A549 (cell line): ENCODE data around the gene NPW. TPM values are rescaled to one million over a fixed set of nuclear protein-coding genes. Genes with fewer than 3 reads are reported as not detected.

Source experiments
- ATAC-seq, 2 experiments: fragments of 200-7000 bp in 1 of 2; fragments of >200 bp in 1 of 2; cut with Nextera tagmentation in 1 of 2; cut with Tn5 transposase in 1 of 2; 3 replicates each; pipeline versions ENCODE4 v1.8.0 to v1.9.1; 2018 to 2020; ENCODE audit warnings: mild to moderate bottlenecking in 1 of 2, moderate library complexity in 1 of 2
- CTCF ChIA-PET: fragments of 300-600 bp; sonication (Branson Sonifier 250); formaldehyde crosslinking; extraction: SDS; loops from one replicate; lab custom pipeline; 2021; ENCODE audit warnings: antibody characterized with exemption, inconsistent platforms; lab: Yijun Ruan, JAX
- POLR2A ChIA-PET: fragments of 350-600 bp; formaldehyde crosslinking; extraction: SDS; loops from one replicate; lab custom pipeline; 2021; ENCODE audit warnings: antibody characterized with exemption, inconsistent platforms; lab: Yijun Ruan, JAX
- DNase-seq, 2 experiments: peaks; one replicate each; pipeline versions ENCODE4 v3.0.0 to v3.0.0-alpha.2; 2011 to 2016; ENCODE audit warnings: low read depth in 1 of 2, low spot score in 1 of 2
- FAIRE-seq: peaks from 2 replicates; lab custom pipeline; 2011; peaks lifted over from hg19 to GRCh38; lab: Jason Lieb, UNC
- H3K27ac ChIP-seq, 2 experiments: fragments of >200 bp; sonication (Bioruptor Twin); formaldehyde crosslinking; 3 replicates each; pipeline ENCODE4 v1.5.1; 2016 to 2017
- H3K4me1 ChIP-seq: fragments of >200 bp; sonication (Bioruptor Twin); formaldehyde crosslinking; 3 replicates; pipeline ENCODE4 v1.6.1; 2016
- H3K4me2 ChIP-seq: fragments of >200 bp; sonication (Bioruptor Twin); formaldehyde crosslinking; 3 replicates; pipeline ENCODE4 v1.6.1; 2016
- H3K4me3 ChIP-seq: fragments of >200 bp; sonication (Bioruptor Twin); formaldehyde crosslinking; 3 replicates; pipeline ENCODE4 v1.5.1; 2016
- H3K9me3 ChIP-seq: fragments of >200 bp; sonication (Bioruptor Twin); formaldehyde crosslinking; 3 replicates; pipeline ENCODE4 v1.6.1; 2016
- CBX8 ChIP-seq: fragments of 200-600 bp; sonication (generic); IDR thresholded peaks from 2 replicates; pipeline ENCODE4 v1.6.1; 2016
- FOSB ChIP-seq: fragments of 250-450 bp; sonication (Bioruptor Pico); IDR thresholded peaks from 2 replicates; pipeline ENCODE4 v1.5.0; 2020; ENCODE audit warnings: mild to moderate bottlenecking, moderate library complexity
- HOXB13 ChIP-seq: fragments of 250-450 bp; sonication (Bioruptor Pico); IDR thresholded peaks from 2 replicates; pipeline ENCODE4 v1.5.0; 2020; ENCODE audit warnings: low read depth, mild to moderate bottlenecking, moderate library complexity
- JUNB ChIP-seq: fragments of >200 bp; sonication (Bioruptor Twin); formaldehyde crosslinking; IDR thresholded peaks from 2 replicates; pipeline ENCODE4 v1.6.1; 2016
- MAFK ChIP-seq: fragments of 450-650 bp; IDR thresholded peaks from 2 replicates; pipeline ENCODE4 v1.6.1; 2014; ENCODE audit not compliant: partially characterized antibody
- MAZ ChIP-seq: fragments of 150-350 bp; IDR thresholded peaks from 2 replicates; pipeline ENCODE4 v1.6.1; 2014; ENCODE audit warnings: antibody characterized with exemption, low read depth, low read length, borderline replicate concordance
- RAD21 ChIP-seq, 2 experiments: fragments of >200 bp in 1 of 2; sonication (Bioruptor Twin) in 1 of 2; formaldehyde crosslinking in 1 of 2; IDR thresholded peaks in 1 of 2; conservative IDR thresholded peaks in 1 of 2; 2 replicates in 1 of 2; 3 replicates in 1 of 2; pipeline ENCODE4 v1.6.1; 2012 to 2018; ENCODE audit warnings: inconsistent platforms in 1 of 2
- RARB ChIP-seq: fragments of 250-450 bp; sonication (Bioruptor Pico); IDR thresholded peaks from 2 replicates; pipeline ENCODE4 v1.8.0; 2021; ENCODE audit warnings: mild to moderate bottlenecking, moderate library complexity
- RFX5 ChIP-seq: fragments of 450-650 bp; IDR thresholded peaks from 2 replicates; pipeline ENCODE4 v1.7.1; 2014; ENCODE audit warnings: antibody characterized with exemption, mild to moderate bottlenecking, moderate library complexity
- SMC3 ChIP-seq: fragments of >200 bp; sonication (Bioruptor Twin); formaldehyde crosslinking; IDR thresholded peaks from 3 replicates; pipeline ENCODE4 v1.6.1; 2018; ENCODE audit warnings: inconsistent platforms
- TFCP2L1 ChIP-seq: fragments of 250-450 bp; sonication (Bioruptor Pico); IDR thresholded peaks from 2 replicates; pipeline ENCODE4 v1.5.0; 2021; ENCODE audit warnings: mild to moderate bottlenecking
- WGBS: methylation state at CpG from one replicate; pipeline ENCODE4 v1.1.6; 2017; ENCODE audit errors: missing lambda C conversion rate; 5-methylcytosine and 5-hydroxymethylcytosine counted together
- polyA plus RNA-seq, 4 experiments: library from polyadenylated mRNA; depleted of rRNA in 3 of 4; stranded (reverse); fragments of >200 nt; fragmentation: RNase III in 1 of 4; extraction: RNeasy Plus Mini Kit Qiagen cat#74134 plus additional on column Dnase treatment in 1 of 4; gene quantifications; 2 replicates in 3 of 4; 3 replicates in 1 of 4; pipeline ENCODE4 v1.2.3, GENCODE V29; 2011 to 2017
- TF ChIP-seq, protein P1 (sequence below): fragments of 250-450 bp; sonication (Bioruptor Pico); IDR thresholded peaks from 2 replicates; pipeline ENCODE4 v1.5.0; 2020; ENCODE audit warnings: low read depth, mild to moderate bottlenecking, moderate library complexity
- TF ChIP-seq, protein P2 (sequence below): IDR thresholded peaks from 2 replicates; pipeline ENCODE4 v1.6.1; 2012
- TF ChIP-seq, protein P3 (sequence below): fragments of >200 bp; sonication (Bioruptor Twin); formaldehyde crosslinking; IDR thresholded peaks from 3 replicates; pipeline ENCODE4 v1.5.1; 2016
- TF ChIP-seq, protein P4 (sequence below): fragments of 200-600 bp; sonication (generic); IDR thresholded peaks from 2 replicates; pipeline ENCODE4 v1.6.1; 2016; ENCODE audit warnings: antibody characterized with exemption, mild to moderate bottlenecking, moderate library complexity
- TF ChIP-seq, protein P5 (sequence below): fragments of >200 bp; sonication (Bioruptor Twin); formaldehyde crosslinking; IDR thresholded peaks from 2 replicates; pipeline ENCODE4 v1.6.1; 2016

The NPW gene
- polyA plus RNA-seq, 2 of the 4 experiments (the other 2 are of a cell fraction), result 0.26 to 1.0 TPM

DNA sequence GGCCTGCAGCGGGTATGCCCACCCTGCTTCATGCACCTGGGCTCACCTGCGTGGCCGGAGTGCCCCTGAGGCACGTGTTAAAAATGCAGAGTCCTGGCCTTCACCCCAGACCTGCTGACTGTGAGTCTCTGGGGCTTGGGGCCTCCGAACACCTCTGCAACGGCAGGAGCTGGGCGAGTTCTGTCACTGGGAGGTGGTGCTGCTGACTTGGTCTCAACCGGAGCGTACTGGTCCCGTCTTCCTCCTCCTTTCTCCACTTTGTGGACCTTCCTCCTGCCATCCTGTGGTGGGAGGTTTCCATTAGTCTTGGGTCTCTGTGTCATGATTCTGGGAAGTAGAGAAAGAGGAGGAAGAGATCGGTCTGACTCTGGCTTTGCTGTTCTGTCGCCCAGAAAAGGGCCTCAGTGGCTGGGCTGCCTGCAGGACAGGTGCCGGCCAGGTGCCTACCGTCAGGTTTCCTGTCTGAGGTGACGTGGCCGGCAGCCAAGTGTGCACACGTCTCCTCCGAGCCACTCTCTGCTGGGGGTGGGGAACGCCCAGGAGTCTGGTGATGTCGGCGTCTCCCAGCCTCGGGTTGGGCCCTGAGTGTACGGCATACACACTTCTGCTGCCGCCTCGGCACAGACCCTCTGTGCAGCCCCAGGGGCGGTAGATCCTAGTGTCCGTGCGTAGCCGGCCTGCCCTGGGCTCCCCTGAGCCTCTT lies 35.1 kb downstream of the NPW start:
- Histone ChIP-seq H3K4me3 (no peak overlapping the region), H3K4me2 (no peak overlapping the region), H3K9me3 (no peaks in the 10 kb centered on the region), H3K4me1 (no peaks in the 10 kb centered on the region), H3K27ac (no peak overlapping the region)
- DNase-seq, result no peak
- ChIA-PET CTCF (interaction anchor here (1.1 to 3.3 kb wide), 10 partner anchors 9 to 86 kb away, joined by 3 to 27 read pairs (median 10); no protein-coding TSS in a partner anchor), POLR2A (no interaction called here)
- TF ChIP-seq FOSB, result no peak
- TF ChIP-seq, protein P1, sequence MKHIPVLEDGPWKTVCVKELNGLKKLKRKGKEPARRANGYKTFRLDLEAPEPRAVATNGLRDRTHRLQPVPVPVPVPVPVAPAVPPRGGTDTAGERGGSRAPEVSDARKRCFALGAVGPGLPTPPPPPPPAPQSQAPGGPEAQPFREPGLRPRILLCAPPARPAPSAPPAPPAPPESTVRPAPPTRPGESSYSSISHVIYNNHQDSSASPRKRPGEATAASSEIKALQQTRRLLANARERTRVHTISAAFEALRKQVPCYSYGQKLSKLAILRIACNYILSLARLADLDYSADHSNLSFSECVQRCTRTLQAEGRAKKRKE (CRISPR knock-in tag), result no peak
- no peak for TF ChIP-seq SMC3
- TF ChIP-seq RFX5, result no peak
- TF ChIP-seq, protein P2, sequence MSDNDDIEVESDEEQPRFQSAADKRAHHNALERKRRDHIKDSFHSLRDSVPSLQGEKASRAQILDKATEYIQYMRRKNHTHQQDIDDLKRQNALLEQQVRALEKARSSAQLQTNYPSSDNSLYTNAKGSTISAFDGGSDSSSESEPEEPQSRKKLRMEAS, result no peak
- no peak for TF ChIP-seq MAFK
- TF ChIP-seq HOXB13 (CRISPR knock-in tag), result no peak
- no peak for TF ChIP-seq MAZ
- TF ChIP-seq TFCP2L1 (CRISPR knock-in tag), result no peak
- TF ChIP-seq, protein P3, sequence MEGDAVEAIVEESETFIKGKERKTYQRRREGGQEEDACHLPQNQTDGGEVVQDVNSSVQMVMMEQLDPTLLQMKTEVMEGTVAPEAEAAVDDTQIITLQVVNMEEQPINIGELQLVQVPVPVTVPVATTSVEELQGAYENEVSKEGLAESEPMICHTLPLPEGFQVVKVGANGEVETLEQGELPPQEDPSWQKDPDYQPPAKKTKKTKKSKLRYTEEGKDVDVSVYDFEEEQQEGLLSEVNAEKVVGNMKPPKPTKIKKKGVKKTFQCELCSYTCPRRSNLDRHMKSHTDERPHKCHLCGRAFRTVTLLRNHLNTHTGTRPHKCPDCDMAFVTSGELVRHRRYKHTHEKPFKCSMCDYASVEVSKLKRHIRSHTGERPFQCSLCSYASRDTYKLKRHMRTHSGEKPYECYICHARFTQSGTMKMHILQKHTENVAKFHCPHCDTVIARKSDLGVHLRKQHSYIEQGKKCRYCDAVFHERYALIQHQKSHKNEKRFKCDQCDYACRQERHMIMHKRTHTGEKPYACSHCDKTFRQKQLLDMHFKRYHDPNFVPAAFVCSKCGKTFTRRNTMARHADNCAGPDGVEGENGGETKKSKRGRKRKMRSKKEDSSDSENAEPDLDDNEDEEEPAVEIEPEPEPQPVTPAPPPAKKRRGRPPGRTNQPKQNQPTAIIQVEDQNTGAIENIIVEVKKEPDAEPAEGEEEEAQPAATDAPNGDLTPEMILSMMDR, result no peak
- TF ChIP-seq, protein P4, sequence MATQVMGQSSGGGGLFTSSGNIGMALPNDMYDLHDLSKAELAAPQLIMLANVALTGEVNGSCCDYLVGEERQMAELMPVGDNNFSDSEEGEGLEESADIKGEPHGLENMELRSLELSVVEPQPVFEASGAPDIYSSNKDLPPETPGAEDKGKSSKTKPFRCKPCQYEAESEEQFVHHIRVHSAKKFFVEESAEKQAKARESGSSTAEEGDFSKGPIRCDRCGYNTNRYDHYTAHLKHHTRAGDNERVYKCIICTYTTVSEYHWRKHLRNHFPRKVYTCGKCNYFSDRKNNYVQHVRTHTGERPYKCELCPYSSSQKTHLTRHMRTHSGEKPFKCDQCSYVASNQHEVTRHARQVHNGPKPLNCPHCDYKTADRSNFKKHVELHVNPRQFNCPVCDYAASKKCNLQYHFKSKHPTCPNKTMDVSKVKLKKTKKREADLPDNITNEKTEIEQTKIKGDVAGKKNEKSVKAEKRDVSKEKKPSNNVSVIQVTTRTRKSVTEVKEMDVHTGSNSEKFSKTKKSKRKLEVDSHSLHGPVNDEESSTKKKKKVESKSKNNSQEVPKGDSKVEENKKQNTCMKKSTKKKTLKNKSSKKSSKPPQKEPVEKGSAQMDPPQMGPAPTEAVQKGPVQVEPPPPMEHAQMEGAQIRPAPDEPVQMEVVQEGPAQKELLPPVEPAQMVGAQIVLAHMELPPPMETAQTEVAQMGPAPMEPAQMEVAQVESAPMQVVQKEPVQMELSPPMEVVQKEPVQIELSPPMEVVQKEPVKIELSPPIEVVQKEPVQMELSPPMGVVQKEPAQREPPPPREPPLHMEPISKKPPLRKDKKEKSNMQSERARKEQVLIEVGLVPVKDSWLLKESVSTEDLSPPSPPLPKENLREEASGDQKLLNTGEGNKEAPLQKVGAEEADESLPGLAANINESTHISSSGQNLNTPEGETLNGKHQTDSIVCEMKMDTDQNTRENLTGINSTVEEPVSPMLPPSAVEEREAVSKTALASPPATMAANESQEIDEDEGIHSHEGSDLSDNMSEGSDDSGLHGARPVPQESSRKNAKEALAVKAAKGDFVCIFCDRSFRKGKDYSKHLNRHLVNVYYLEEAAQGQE, result no peak
- no peak for TF ChIP-seq JUNB
- 89% methylated on average over 18 of the region's 29 CpGs for WGBS
- ATAC-seq, result no peak
- no peak for FAIRE-seq

DNA sequence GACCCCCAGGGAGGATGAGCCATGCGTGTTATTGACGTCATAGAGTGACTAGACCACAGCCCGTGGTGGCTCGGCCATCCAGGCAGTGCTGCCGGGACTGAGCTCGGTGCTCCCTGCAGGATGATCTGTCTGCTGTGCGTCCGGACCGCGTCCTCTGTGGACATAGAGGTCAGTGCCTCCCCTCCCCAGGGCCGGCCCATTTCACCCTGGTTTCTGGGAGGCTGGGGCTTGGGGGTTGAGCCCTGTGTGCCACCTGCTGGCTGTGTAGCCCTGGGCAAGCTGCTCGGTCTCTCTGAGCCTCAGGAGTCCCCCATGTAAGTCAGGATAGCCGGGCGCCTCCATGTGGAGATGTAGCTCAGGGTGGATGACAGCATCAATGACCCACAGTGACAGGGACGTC lies 36.5 kb downstream of the NPW start:
- peak in 1 of 2 experiments; percentile 54 for DNase-seq
- H3K4me1 ChIP-seq, result no peaks in the 10 kb centered on the region
- TF ChIP-seq, protein P5, sequence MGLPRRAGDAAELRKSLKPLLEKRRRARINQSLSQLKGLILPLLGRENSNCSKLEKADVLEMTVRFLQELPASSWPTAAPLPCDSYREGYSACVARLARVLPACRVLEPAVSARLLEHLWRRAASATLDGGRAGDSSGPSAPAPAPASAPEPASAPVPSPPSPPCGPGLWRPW, result no peak
- TF ChIP-seq SMC3, result peak; percentile 42; the same call in 1 of the 3 replicates
- TF ChIP-seq RARB, result no peak
- TF ChIP-seq RAD21 (conservative IDR thresholded peaks at IDR 0.05 in 1 of 2, IDR thresholded peaks at IDR 0.05 in 1 of 2), result peak; percentile 30 to 48; a peak in 2 of 5 replicates
- TF ChIP-seq CBX8, result no peak
- no peak for TF ChIP-seq HOXB13 (CRISPR knock-in tag)
- 75% methylated on average over 9 of the region's 15 CpGs for WGBS
- ChIA-PET CTCF (interaction anchor here (0.8 to 3.3 kb wide), 19 partner anchors 8 to 88 kb away, joined by 3 to 27 read pairs (median 8); partner anchors contain the start of genes NTHL1 and TSC2), POLR2A (interaction anchor here (1.4 kb wide), 1 partner anchor 8 kb away, joined by 5 read pairs; the partner anchor contains the start of genes NTHL1 and TSC2)
- no peaks in the 10 kb centered on the region for H3K9me3 ChIP-seq
- no peak for FAIRE-seq
- peak; percentile 54 to 76; a peak in 5 of 6 replicates for ATAC-seq
- H3K27ac ChIP-seq, result no peak overlapping the region
- H3K4me3 ChIP-seq, result no peak overlapping the region
- no peak overlapping the region for H3K4me2 ChIP-seq
